IMR-90 (cell line): Measurements from ENCODE around the gene HBM.

Experiments used
- FOS ChIP-seq: fragments of 150-350 bp; IDR thresholded peaks from 2 replicates; pipeline ENCODE4 v1.6.1; 2016; ENCODE audit warnings: low read depth, low read length
- MAFK ChIP-seq: IDR thresholded peaks from 2 replicates; pipeline ENCODE4 v1.6.1; 2012; ENCODE audit warnings: low read depth, low read length, improper control_type of control experiment
- MAZ ChIP-seq: IDR thresholded peaks from 2 replicates; pipeline ENCODE4 v1.6.1; 2012; ENCODE audit warnings: low read depth, mild to moderate bottlenecking, low read length, improper control_type of control experiment, moderate library complexity, borderline replicate concordance
- MXI1 ChIP-seq: IDR thresholded peaks from 2 replicates; pipeline ENCODE4 v1.6.1; 2012; ENCODE audit warnings: low read depth, mild to moderate bottlenecking, low read length, moderate library complexity, borderline replicate concordance
- TF ChIP-seq, protein P1 (sequence below): conservative IDR thresholded peaks from 2 replicates; pipeline ENCODE4 v1.5.1; 2012; ENCODE audit warnings: mild to moderate bottlenecking, low read depth, low read length, improper control_type of control experiment

DNA sequence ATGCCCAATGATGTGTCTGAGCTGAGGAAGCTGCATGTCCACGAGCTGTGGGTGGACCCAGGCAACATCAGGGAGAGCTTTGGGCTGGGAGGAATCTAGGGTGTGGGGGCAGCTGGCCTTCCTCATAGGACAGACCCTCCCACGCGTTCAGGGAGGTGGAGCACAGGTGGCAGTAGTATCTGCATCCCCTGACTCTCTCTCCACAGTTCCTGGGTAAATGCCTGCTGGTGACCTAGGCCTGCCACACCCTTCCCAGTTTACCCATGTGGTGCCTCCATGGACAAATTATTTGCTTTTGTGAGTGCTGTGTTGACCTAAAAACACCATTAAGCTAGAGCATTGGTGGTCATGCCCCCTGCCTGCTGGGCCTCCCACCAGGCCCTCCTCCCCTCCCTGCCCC lies 3.2 kb downstream of the HBM start:
- TF ChIP-seq, protein P1, sequence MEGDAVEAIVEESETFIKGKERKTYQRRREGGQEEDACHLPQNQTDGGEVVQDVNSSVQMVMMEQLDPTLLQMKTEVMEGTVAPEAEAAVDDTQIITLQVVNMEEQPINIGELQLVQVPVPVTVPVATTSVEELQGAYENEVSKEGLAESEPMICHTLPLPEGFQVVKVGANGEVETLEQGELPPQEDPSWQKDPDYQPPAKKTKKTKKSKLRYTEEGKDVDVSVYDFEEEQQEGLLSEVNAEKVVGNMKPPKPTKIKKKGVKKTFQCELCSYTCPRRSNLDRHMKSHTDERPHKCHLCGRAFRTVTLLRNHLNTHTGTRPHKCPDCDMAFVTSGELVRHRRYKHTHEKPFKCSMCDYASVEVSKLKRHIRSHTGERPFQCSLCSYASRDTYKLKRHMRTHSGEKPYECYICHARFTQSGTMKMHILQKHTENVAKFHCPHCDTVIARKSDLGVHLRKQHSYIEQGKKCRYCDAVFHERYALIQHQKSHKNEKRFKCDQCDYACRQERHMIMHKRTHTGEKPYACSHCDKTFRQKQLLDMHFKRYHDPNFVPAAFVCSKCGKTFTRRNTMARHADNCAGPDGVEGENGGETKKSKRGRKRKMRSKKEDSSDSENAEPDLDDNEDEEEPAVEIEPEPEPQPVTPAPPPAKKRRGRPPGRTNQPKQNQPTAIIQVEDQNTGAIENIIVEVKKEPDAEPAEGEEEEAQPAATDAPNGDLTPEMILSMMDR, result no peak
- no peak for TF ChIP-seq MAFK
- no peak for TF ChIP-seq MXI1
- no peak for TF ChIP-seq FOS
- TF ChIP-seq MAZ, result no peak
